GM19467 (cell line): ENCODE results near the gene NXPE2.

Experiments used
- ATAC-seq: cut with Tn5 transposase; IDR thresholded peaks from one replicate; pipeline ENCODE4 v1.9.1; 2021; ENCODE audit warnings: mild to moderate bottlenecking, moderate library complexity; ENCODE audit not compliant: unreplicated experiment

The NXPE2 gene

GRCh38 chr11:114738954-114739353, 60.6 kb downstream of the NXPE2 start:
- ATAC-seq: no peak

DNA sequence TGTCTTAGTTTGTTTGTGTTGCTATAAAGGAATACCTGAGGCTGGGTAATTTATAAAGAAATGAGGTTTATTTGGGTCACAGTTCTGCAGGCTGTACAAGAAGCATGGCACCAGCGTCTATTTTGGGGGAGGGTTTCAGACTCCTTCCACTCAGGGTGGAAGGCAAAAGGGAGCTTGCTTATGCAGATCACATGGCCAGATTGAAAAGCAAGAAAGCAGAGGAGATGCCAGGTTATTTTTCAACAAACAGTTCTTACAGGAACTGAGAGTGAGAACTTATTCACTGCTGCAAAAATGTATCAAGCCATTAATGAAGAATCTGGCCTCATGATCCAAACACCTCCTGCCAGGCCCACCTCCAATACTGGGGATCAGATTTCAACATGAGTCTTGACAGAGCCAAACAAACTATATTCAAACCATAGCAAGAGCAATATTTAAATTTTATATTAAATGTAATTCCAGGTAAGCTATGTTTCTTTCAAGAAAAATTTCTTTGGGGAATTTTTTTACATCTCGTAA, 66.9 kb downstream of the NXPE2 start:
- no peak for ATAC-seq

GRCh38 chr11:114746013-114746412, 67.7 kb downstream of the NXPE2 start:
- ATAC-seq: no peak
